Keratinocyte (primary cell): ENCODE measurements around the gene FAM185A. TPM values are rescaled to one million over a fixed set of nuclear protein-coding genes. Genes with fewer than 3 reads are reported as not detected.
A peak's percentile ranks its signal among the peaks of the same experiment; 100 is the strongest.
"Not testable (repeated sequence)": the region's sequence is repeated elsewhere in the genome, so short reads cannot be mapped to it uniquely, and the experiment has no call there.

ENCODE experiments used
- DNase-seq: peaks from one replicate; pipeline ENCODE4 v3.0.0-alpha.2; 2011; ENCODE audit warnings: low read depth, missing footprints, low spot score
- FAIRE-seq: peaks from 2 replicates; lab custom pipeline; 2011; peaks lifted over from hg19 to GRCh38; lab: Jason Lieb, UNC
- H2AFZ ChIP-seq: 2 replicates; pipeline ENCODE4 v1.6.0; 2012; ENCODE audit warnings: low read length, control low read depth, inconsistent platforms; ENCODE audit not compliant: control insufficient read depth
- H3K27ac ChIP-seq: 2 replicates; pipeline ENCODE4 v1.5.1; 2011; ENCODE audit warnings: low read length; ENCODE audit not compliant: control insufficient read depth, insufficient read depth
- H3K27me3 ChIP-seq: 3 replicates; pipeline ENCODE4 v1.6.0; 2011; ENCODE audit warnings: low read length; ENCODE audit not compliant: control insufficient read depth, insufficient read depth; ENCODE audit errors: extremely low read depth
- H3K36me3 ChIP-seq, 2 experiments: 2 replicates in 1 of 2; 3 replicates in 1 of 2; pipeline ENCODE4 v1.5.1; 2011; ENCODE audit warnings: low read length in 2 of 2, mild to moderate bottlenecking in 1 of 2; ENCODE audit not compliant: control insufficient read depth in 2 of 2, insufficient read depth in 2 of 2; ENCODE audit errors: extremely low read depth in 1 of 2
- H3K4me1 ChIP-seq: 3 replicates; pipeline ENCODE4 v1.5.1; 2011; ENCODE audit warnings: low read length; ENCODE audit not compliant: control insufficient read depth, insufficient read depth; ENCODE audit errors: extremely low read depth
- H3K4me2 ChIP-seq: 3 replicates; pipeline ENCODE4 v1.6.0; 2011; ENCODE audit warnings: low read depth, low read length; ENCODE audit not compliant: control insufficient read depth, insufficient read depth; ENCODE audit errors: extremely low read depth
- H3K4me3 ChIP-seq, 3 experiments: fragments of 200-600 bp in 1 of 3; sonication (generic) in 1 of 3; 2 replicates in 2 of 3; 3 replicates in 1 of 3; pipeline ENCODE4 v1.5.1; 2011 to 2016; ENCODE audit warnings: low read length in 3 of 3, mild to moderate bottlenecking in 3 of 3, control low read depth in 2 of 3, inconsistent platforms in 1 of 3, low read depth in 1 of 3, mixed read lengths in 1 of 3, mixed run types in 1 of 3, moderate library complexity in 1 of 3; ENCODE audit not compliant: control insufficient read depth in 2 of 3, insufficient read depth in 2 of 3; ENCODE audit errors: extremely low read depth in 1 of 3
- H3K79me2 ChIP-seq: 2 replicates; pipeline ENCODE4 v1.6.0; 2012; ENCODE audit warnings: low read length; ENCODE audit not compliant: control insufficient read depth, insufficient read depth
- H3K9ac ChIP-seq: 3 replicates; pipeline ENCODE4 v1.6.0; 2011; ENCODE audit warnings: low read length; ENCODE audit not compliant: control insufficient read depth, insufficient read depth; ENCODE audit errors: extremely low read depth
- H3K9me1 ChIP-seq: 3 replicates; pipeline ENCODE4 v1.6.0; 2011; ENCODE audit warnings: low read length; ENCODE audit not compliant: control insufficient read depth, insufficient read depth; ENCODE audit errors: extremely low read depth
- H3K9me3 ChIP-seq: 2 replicates; pipeline ENCODE4 v1.5.1; 2012; ENCODE audit warnings: low read depth, low read length; ENCODE audit not compliant: control insufficient read depth
- H4K20me1 ChIP-seq: 3 replicates; pipeline ENCODE4 v1.6.0; 2011; ENCODE audit warnings: low read length; ENCODE audit not compliant: control insufficient read depth, insufficient read depth; ENCODE audit errors: extremely low read depth
- dilution Hi-C: fragments of 300-500 bp; cut with MboI; formaldehyde crosslinking; loops from one replicate; pipeline ENCODE4 v1.7.0; 2020; ENCODE audit warnings: low sequenced_read_pairs; ENCODE audit not compliant: extremely low pct_ligation_motif_present
- polyA plus RNA-seq, 5 experiments: library from polyadenylated mRNA; depleted of rRNA in 3 of 5; stranded (reverse) in 3 of 5; stranded (forward) in 1 of 5; unstranded in 1 of 5; fragments of >200 nt; gene quantifications; 1 replicate in 1 of 5; 2 replicates in 3 of 5; 3 replicates in 1 of 5; pipeline versions ENCODE4 v1.2.1 to v1.2.3, GENCODE V29; 2011 to 2012; ENCODE audit warnings: missing spikeins in 2 of 5, low read depth in 1 of 5, low replicate concordance in 1 of 5

The FAM185A gene
- polyA plus RNA-seq, 1 donor (not counting 4 experiments of a cell fraction or from before 2014, with no cell fraction given), result 7.3 TPM

DNA sequence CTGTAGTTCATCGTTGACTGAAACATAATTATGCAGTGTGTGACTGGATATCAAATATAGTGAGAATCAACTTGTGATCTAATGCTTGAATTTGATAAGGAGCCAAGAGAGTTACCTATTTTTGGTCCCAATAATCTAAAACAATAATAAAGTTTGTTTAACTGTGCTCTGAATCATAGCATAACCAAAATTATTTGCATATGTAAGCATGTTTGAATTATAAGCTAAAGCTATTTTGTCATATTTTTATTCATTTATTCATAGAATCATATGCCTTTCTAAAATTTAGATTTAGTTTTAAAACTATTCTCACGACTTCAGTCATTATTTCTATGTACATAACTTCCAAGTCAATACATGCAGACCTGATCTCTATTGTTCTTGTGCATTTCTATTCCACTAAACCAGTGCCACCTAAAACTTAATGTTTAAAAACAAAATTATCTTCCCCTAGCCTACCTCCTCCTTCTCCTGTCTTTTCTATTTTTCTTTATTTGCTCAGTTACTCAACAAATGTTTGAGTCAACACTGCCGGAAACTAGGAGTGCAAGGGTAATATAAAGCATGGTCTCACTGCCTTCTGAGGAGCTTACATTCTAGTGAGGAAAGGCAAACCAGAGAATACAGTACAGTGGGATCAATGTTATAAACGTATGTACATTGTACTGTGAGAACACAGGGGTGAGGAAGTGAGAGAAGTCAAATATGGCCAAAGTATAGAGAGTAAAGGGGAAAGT, 41.7 kb downstream of the FAM185A start:
- H3K4me2 ChIP-seq, result not testable (repeated sequence)

DNA sequence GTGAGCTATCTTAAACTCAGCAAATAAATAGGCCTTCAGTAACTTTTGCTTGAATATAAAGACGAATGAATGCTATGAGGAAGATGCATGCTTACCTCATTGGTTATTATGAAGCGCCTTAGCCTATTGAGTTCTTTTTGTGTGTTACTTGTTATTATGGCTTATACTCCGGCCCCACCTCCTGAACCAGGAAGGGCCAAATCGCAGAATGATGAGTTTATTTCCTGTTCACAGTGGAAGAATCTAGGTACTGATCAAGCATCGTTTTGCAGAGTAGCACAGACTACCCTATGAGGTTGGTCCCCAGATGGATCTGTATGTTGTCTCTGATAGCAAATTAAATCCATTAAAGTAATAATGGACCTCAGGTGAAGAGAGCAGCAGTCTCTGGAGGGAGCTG, 42.6 kb downstream of the FAM185A start:
- H3K9me3 ChIP-seq, H3K36me3 ChIP-seq, DNase-seq, H3K4me2 ChIP-seq, H2AFZ ChIP-seq, H3K9ac ChIP-seq, H3K9me1 ChIP-seq, dilution Hi-C loops, H3K79me2 ChIP-seq, H3K4me1 ChIP-seq, H4K20me1 ChIP-seq, FAIRE-seq, H3K27me3 ChIP-seq, H3K27ac ChIP-seq, H3K4me3 ChIP-seq: not testable (repeated sequence)

More for the DNA sequence above, 41.7 kb downstream of the FAM185A start:
- H3K4me1 ChIP-seq, H3K9me1 ChIP-seq, H3K9me3 ChIP-seq, H4K20me1 ChIP-seq, FAIRE-seq, H3K4me3 ChIP-seq, dilution Hi-C loops, H3K36me3 ChIP-seq, H3K79me2 ChIP-seq, H3K9ac ChIP-seq, H3K27ac ChIP-seq, DNase-seq, H2AFZ ChIP-seq, H3K27me3 ChIP-seq: not testable (repeated sequence)

DNA sequence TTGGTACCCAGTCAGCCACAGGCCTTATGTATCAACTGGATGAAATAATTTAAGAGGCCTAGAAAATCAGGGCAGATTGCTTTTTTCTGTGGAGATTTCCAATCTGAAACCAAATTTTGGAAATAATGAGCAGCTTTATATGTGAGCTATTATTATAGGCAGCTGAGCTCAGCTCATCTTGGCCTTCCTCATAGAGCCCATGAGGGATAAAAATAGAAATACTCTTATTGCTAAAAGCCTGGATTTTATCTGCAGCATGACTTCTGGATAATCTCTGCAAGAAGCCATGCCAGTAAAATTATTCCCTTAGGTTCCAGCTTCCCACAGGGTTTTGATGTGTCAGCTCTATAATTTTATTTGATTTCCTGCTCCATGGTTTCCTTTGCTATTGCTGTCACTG, 43.0 kb downstream of the FAM185A start:
- dilution Hi-C loops, H3K79me2 ChIP-seq, H3K36me3 ChIP-seq, H3K9me3 ChIP-seq, FAIRE-seq, H3K9me1 ChIP-seq, H3K27me3 ChIP-seq, DNase-seq, H2AFZ ChIP-seq, H3K4me2 ChIP-seq, H3K4me3 ChIP-seq, H3K4me1 ChIP-seq, H4K20me1 ChIP-seq, H3K27ac ChIP-seq, H3K9ac ChIP-seq: not testable (repeated sequence)

DNA sequence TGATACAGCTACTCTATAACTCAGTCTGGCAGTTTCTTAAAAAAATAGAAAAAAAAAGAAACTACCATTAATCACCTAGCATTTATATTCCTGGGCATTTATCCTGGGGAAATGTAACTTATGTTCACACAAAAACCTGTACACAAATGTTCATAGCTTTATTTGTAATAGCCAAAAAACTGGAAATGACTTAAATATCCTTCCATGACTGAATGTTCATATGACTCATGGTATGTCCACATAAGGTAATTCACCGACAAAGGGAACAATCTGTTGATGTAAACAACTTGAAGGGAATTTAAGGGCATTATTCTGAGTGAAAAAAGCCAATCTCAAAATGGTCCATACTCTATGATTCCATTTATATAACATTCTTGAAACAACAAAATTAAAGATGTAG, 45.8 kb downstream of the FAM185A start:
- H3K4me1 ChIP-seq, H4K20me1 ChIP-seq, H2AFZ ChIP-seq, H3K4me2 ChIP-seq, H3K27ac ChIP-seq, H3K9ac ChIP-seq, DNase-seq, H3K79me2 ChIP-seq, H3K36me3 ChIP-seq, H3K9me3 ChIP-seq, H3K4me3 ChIP-seq, H3K27me3 ChIP-seq, H3K9me1 ChIP-seq, dilution Hi-C loops: not testable (repeated sequence)
- peak; percentile 29 for FAIRE-seq

DNA sequence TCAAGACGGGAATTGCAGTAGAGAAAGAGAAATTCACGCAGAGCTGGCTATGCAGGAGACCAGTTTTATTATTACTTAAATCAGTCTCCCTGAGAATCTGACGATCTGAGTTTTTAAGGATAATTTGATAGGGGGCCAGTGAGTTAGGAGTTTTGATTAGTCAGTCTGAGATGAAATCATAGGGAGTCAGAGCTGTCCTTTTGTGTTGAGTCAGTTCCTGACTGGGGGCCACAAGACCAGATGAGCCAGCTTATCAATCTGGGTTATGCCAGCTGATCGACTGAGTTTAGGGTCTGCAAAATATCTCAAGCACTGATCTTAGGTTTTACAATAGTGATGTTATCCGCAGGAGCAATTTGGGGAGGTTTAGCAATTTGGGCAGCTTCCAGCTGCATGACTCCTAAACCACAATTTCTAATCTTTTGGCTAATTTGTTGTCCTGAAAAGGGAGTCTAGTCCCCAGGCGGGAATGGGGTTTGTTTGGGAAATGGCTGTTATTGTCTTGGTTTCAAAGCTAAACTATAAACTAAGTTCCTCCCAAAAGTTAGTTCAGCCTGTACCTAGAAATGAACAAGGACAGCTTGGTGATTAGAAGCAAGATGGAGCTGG, 47.3 kb downstream of the FAM185A start:
- H3K36me3 ChIP-seq, H3K79me2 ChIP-seq, DNase-seq, H2AFZ ChIP-seq, H4K20me1 ChIP-seq, H3K9me3 ChIP-seq, H3K4me1 ChIP-seq, H3K27ac ChIP-seq, H3K9me1 ChIP-seq, H3K27me3 ChIP-seq, H3K9ac ChIP-seq, H3K4me2 ChIP-seq, H3K4me3 ChIP-seq, FAIRE-seq, dilution Hi-C loops: not testable (repeated sequence)
